ENCODE measurements around the gene FAF2.

Gene FAF2

GRCh38 chr5:176536902-176537553, 88.8 kb downstream of the FAF2 start, which contains the start of gene RNF44:
RNF44 (minus strand) TSS chr5:176537402; CDS start chr5:176532472, 4,930 bp downstream.
- DNase-seq (ENCODE audit: low spot score in 2 of 2), result peak; percentile 96 to 99
- H3K9me3 ChIP-seq, result no peaks in the 10 kb centered on the region
- no peaks in the 10 kb centered on the region for H3K27me3 ChIP-seq (ENCODE audit: low read depth)
- in situ Hi-C loops (cut with MboI; ENCODE audit: low sequenced_read_pairs), result no loop called here
- H3K36me3 ChIP-seq (replicated peaks), result peaks cover 8% of the 10 kb centered on the region
- H3K4me1 ChIP-seq, result peaks cover 34% of the 10 kb centered on the region
- H3K4me3 ChIP-seq, result peak within 1 kb of the TSS; percentile 73

GRCh38 chr5:176537554-176538229, 89.5 kb downstream of the FAF2 start:
- Histone ChIP-seq H3K9me3 (no peaks in the 10 kb centered on the region), H3K4me3 (peak overlapping the region; percentile 73), H3K27me3 (ENCODE audit: low read depth) (no peaks in the 10 kb centered on the region), H3K36me3 (replicated peaks) (peaks cover 7% of the 10 kb centered on the region), H3K4me1 (peaks cover 37% of the 10 kb centered on the region)
- in situ Hi-C loops (cut with MboI; ENCODE audit: low sequenced_read_pairs), result no loop called here
- peak; percentile 98 to 99 for DNase-seq (ENCODE audit: low spot score in 2 of 2)

DNA sequence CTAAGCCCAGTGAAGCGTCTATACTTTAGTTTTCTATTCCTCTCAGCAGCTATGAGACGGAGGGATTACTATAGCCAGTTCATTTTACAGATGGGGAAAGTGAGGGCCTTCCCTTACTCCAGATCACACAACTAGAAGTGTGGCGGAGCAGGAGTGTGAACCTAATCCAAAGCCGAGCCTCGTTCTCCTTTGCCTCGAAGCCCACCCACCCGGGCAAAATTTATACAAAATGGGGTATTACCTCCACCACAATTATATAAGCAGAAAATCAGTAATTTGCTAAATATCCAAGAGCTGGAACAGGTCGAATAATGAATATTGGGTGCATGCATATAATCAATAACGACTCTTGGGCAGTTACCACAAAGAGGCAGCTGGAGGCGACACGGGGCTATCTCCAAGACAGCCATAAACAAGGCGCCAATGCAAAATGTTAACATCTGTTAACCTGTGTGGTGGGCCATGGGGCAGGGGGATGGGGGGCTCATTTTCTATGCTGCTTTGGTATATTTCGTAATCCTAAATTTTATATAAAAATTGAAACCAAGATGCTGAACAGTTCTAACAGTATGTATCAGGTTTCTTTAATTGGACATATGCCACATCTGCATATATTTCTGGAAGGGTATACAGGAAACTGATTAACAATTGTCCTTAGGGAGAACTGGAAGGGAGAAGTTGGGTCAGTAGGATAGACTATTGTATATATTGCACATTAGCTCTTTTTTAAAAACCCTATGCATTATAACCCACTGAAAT, 90.2 kb downstream of the FAF2 start:
- Histone ChIP-seq H3K4me1 (peaks cover 35% of the 10 kb centered on the region), H3K4me3 (peak overlapping the region; percentile 73), H3K27me3 (ENCODE audit: low read depth) (no peaks in the 10 kb centered on the region), H3K9me3 (no peaks in the 10 kb centered on the region), H3K36me3 (replicated peaks) (peaks cover 7% of the 10 kb centered on the region)
- no peak for DNase-seq (ENCODE audit: low spot score in 2 of 2)
- in situ Hi-C loops (cut with MboI; ENCODE audit: low sequenced_read_pairs), result no loop called here

GRCh38 chr5:176538989-176539384, 90.8 kb downstream of the FAF2 start:
- no peaks in the 10 kb centered on the region for H3K27me3 ChIP-seq (ENCODE audit: low read depth)
- peaks cover 7% of the 10 kb centered on the region for H3K36me3 ChIP-seq (replicated peaks)
- H3K4me1 ChIP-seq, result peaks cover 38% of the 10 kb centered on the region
- H3K4me3 ChIP-seq, result no peak overlapping the region
- DNase-seq (ENCODE audit: low spot score in 2 of 2), result no peak
- no peaks in the 10 kb centered on the region for H3K9me3 ChIP-seq
- in situ Hi-C loops (cut with MboI; ENCODE audit: low sequenced_read_pairs), result no loop called here

- Histone ChIP-seq H3K9me3 (no peaks in the 10 kb centered on the region), H3K27me3 (ENCODE audit: low read depth) (no peaks in the 10 kb centered on the region), H3K4me3 (no peak overlapping the region), H3K4me1 (peaks cover 31% of the 10 kb centered on the region), H3K36me3 (replicated peaks) (no peaks in the 10 kb centered on the region)
- DNase-seq (ENCODE audit: low spot score in 2 of 2), result no peak
- in situ Hi-C loops (cut with MboI; ENCODE audit: low sequenced_read_pairs), result loop anchor here (10.0 kb wide), 1 partner anchor 126 kb away; the partner anchor contains the start of gene CLTB
These were observed 92.3 kb downstream of the FAF2 start for GRCh38 chr5:176540476-176540899.

GRCh38 chr5:176540956-176541337, 92.8 kb downstream of the FAF2 start:
- H3K4me1 ChIP-seq, result peaks cover 30% of the 10 kb centered on the region
- in situ Hi-C loops (cut with MboI; ENCODE audit: low sequenced_read_pairs), result loop anchor here (10.0 kb wide), 1 partner anchor 126 kb away; the partner anchor contains the start of gene CLTB

GRCh38 chr5:176541338-176542134, 93.4 kb downstream of the FAF2 start:
- Histone ChIP-seq H3K36me3 (replicated peaks) (no peaks in the 10 kb centered on the region), H3K4me3 (peak overlapping the region; percentile 53; the same call in 1 of the 2 replicates), H3K27me3 (ENCODE audit: low read depth) (no peaks in the 10 kb centered on the region), H3K4me1 (peaks cover 30% of the 10 kb centered on the region), H3K9me3 (no peaks in the 10 kb centered on the region)
- peak; percentile 49 to 85 for DNase-seq (ENCODE audit: low spot score in 2 of 2)
- in situ Hi-C loops (cut with MboI; ENCODE audit: low sequenced_read_pairs), result loop anchor here (10.0 kb wide), 1 partner anchor 127 kb away; the partner anchor contains the start of gene CLTB

More at GRCh38 chr5:176540956-176541337, 92.8 kb downstream of the FAF2 start:
- no peaks in the 10 kb centered on the region for H3K9me3 ChIP-seq
- H3K27me3 ChIP-seq (ENCODE audit: low read depth), result no peaks in the 10 kb centered on the region
- no peak overlapping the region for H3K4me3 ChIP-seq
- H3K36me3 ChIP-seq (replicated peaks), result no peaks in the 10 kb centered on the region
- DNase-seq (ENCODE audit: low spot score in 2 of 2), result no peak

GRCh38 chr5:176542135-176542595, 94.0 kb downstream of the FAF2 start:
- Histone ChIP-seq H3K4me3 (peak overlapping the region; percentile 53), H3K9me3 (no peaks in the 10 kb centered on the region), H3K4me1 (peaks cover 30% of the 10 kb centered on the region), H3K27me3 (ENCODE audit: low read depth) (no peaks in the 10 kb centered on the region), H3K36me3 (replicated peaks) (no peaks in the 10 kb centered on the region)
- DNase-seq (ENCODE audit: low spot score in 2 of 2), result peak in 1 of 2 experiments; percentile 67
- in situ Hi-C loops (cut with MboI; ENCODE audit: low sequenced_read_pairs), result loop anchor here (10.0 kb wide), 1 partner anchor 127 kb away; the partner anchor contains the start of gene CLTB

GRCh38 chr5:176542596-176543427, 94.6 kb downstream of the FAF2 start:
- H3K27me3 ChIP-seq (ENCODE audit: low read depth), result no peaks in the 10 kb centered on the region
- DNase-seq (ENCODE audit: low spot score in 2 of 2), result peak; percentile 31 to 57
- no peaks in the 10 kb centered on the region for H3K36me3 ChIP-seq (replicated peaks)
- no peaks in the 10 kb centered on the region for H3K9me3 ChIP-seq
- peaks cover 30% of the 10 kb centered on the region for H3K4me1 ChIP-seq
- peak overlapping the region; percentile 53 for H3K4me3 ChIP-seq
- in situ Hi-C loops (cut with MboI; ENCODE audit: low sequenced_read_pairs), result loop anchor here (10.0 kb wide), 1 partner anchor 128 kb away; the partner anchor contains the start of gene CLTB

GRCh38 chr5:176543428-176544182, 95.4 kb downstream of the FAF2 start:
- Histone ChIP-seq H3K36me3 (replicated peaks) (no peaks in the 10 kb centered on the region), H3K4me1 (peaks cover 24% of the 10 kb centered on the region), H3K4me3 (peak overlapping the region; percentile 40), H3K27me3 (ENCODE audit: low read depth) (no peaks in the 10 kb centered on the region), H3K9me3 (no peaks in the 10 kb centered on the region)
- in situ Hi-C loops (cut with MboI; ENCODE audit: low sequenced_read_pairs), result loop anchor here (10.0 kb wide), 1 partner anchor 129 kb away; the partner anchor contains the start of gene CLTB
- peak; percentile 67 to 86 for DNase-seq (ENCODE audit: low spot score in 2 of 2)

DNA sequence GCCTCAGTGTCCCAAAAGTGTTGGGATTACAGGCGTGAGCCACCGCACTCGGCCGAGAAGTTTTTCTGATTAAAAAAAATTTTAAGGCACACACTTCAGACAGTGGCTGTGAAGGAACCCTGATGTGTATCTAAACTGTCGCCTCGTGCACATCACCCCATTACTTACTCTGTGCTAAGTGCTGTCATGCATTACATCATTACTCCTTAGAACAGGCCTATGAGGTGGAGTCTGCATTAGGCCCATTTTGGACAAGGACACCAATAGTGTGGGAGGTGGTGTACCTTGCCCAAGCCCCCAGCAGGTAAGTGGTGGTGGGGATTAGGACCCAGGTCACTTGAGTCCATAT, 97.2 kb downstream of the FAF2 start:
- Histone ChIP-seq H3K36me3 (replicated peaks) (no peaks in the 10 kb centered on the region), H3K4me1 (peaks cover 22% of the 10 kb centered on the region)
- DNase-seq (ENCODE audit: low spot score in 2 of 2), result no peak

More for the DNA sequence above, 97.2 kb downstream of the FAF2 start:
- Histone ChIP-seq H3K9me3 (no peaks in the 10 kb centered on the region), H3K4me3 (no peak overlapping the region), H3K27me3 (ENCODE audit: low read depth) (no peaks in the 10 kb centered on the region)
- in situ Hi-C loops (cut with MboI; ENCODE audit: low sequenced_read_pairs), result loop anchor here (10.0 kb wide), 1 partner anchor 131 kb away; the partner anchor contains the start of gene CLTB
